WTC11 (cell line): Measurements from ENCODE around the gene IFFO2.

Source experiments
- CTCF ChIP-seq: fragments of 200-600 bp; IDR thresholded peaks from 2 replicates; pipeline ENCODE4 v1.8.0; 2022; ENCODE audit warnings: antibody characterized with exemption
- JUN ChIP-seq: sonication (generic); formaldehyde crosslinking; IDR thresholded peaks from 2 replicates; pipeline ENCODE4 v1.8.0; 2023; ENCODE audit warnings: mild to moderate bottlenecking, missing genetic modification reagents
- USF2 ChIP-seq: sonication (generic); formaldehyde crosslinking; IDR thresholded peaks from 2 replicates; pipeline ENCODE4 v1.8.1; 2023; ENCODE audit warnings: mild to moderate bottlenecking, missing genetic modification reagents, moderate library complexity
- ZNF121 ChIP-seq: sonication (generic); formaldehyde crosslinking; IDR thresholded peaks from 2 replicates; pipeline ENCODE4 v1.8.0; 2023; ENCODE audit warnings: missing genetic modification reagents

DNA sequence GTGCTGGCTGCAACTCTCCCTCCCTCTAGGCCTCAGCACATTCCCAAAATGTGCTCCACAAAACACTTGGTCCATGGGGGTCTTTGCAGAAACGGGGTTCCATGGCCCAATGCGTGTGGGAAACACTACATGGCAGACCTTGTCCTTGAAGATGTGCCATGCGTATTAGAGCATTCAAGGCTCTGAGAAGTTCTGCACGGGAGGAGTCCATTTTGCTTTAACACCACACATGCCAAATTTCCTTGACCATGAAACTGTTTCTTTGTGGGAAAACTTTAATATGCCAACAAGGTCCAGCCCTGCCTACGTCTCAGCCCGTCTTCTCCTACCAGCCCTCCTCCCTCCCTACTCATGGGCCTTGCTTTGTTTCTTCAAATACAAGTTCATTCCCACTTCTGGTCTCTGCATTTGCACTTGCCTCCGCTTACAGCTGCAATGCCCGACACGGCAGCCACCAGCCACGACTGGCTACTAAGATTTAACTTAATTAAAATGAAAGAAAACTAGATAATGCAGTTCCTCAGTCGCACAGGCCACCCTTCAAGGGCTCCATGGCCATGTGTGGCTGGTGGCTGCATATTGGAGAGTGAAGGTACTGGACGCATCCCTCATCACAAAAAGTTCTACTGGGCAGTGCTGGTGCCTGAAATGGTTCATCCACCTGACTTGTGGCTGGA, 77.8 kb downstream of the IFFO2 start:
- no peak for TF ChIP-seq USF2 (CRISPR knock-in tag)
- TF ChIP-seq CTCF = no peak
- no peak for TF ChIP-seq ZNF121
- no peak for TF ChIP-seq JUN
